Stimulated activated CD8-positive, alpha-beta memory T cell treated with anti-CD3 and anti-CD28 coated beads, Interleukin-2, amount 100 ng/mL, for 1 hour (primary cell): ENCODE measurements around the gene KRTAP12-3.
"Not testable (repeated sequence)": the region's sequence is repeated elsewhere in the genome, so short reads cannot be mapped to it uniquely, and the experiment has no call there.

ENCODE experiments used
- DNase-seq, 2 donors: peaks; one replicate each; pipeline ENCODE4 v3.0.0-alpha.2; 2020; ENCODE audit warnings: low read depth in 2 of 2

KRTAP12-3 gene

DNA sequence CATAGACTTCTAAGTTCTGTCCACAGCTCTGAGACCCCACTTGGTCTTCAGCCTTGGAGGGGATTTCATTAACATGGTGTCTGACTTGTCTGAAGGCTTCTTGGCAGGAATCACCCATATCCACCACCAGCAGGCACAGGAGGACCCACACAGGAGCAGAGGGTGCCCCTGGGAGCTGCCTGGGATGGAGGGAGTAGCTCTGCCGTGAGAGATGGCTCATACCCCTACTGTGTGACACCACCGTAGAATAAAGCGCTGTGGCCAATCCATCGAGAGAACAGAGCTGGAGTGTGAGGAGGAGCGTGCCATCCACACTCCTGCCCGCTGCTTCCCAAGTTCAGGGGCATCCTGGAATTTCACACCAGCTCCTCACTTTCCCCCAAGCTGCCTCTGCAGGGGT lies 27.3 kb downstream of the KRTAP12-3 start:
- not testable (repeated sequence) for DNase-seq

DNA sequence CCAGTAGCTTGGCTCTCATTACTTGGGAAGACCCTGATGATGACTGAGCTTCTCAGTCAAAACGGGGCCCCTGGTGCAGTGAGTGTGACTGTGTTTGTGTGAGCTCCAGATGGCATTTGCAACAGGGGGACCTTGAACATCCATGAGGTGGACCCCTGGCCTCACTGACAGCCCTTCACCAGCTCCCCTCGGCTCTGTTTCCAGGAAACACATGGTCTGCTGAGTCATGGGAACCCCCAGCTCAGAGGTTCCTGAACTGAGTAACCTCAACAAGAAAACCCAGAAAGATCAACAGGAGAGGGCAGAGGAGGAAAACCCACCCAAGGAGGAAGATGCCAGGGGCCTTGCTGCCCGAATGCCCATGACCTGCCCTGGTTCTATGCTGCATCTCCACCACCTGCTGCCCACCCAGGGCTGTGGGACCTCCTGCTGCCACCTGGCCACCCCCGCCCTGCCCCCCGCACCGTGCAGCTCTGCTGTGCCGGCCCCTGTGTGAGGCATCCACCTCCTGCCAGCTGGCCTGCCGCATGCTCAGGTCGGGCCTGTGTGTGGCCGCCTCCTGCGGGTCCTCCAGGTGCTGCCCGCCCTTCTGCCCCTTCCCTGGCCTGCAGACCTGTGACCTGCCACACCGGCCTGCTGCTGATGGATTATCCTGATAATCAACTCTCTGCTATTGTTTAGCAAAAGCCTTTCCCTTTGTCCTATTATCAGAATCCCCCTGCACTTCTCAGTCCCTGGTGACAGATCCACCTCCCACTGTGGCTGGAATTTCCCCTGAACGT lies 28.5 kb downstream of the KRTAP12-3 start:
- DNase-seq = no peak

DNA sequence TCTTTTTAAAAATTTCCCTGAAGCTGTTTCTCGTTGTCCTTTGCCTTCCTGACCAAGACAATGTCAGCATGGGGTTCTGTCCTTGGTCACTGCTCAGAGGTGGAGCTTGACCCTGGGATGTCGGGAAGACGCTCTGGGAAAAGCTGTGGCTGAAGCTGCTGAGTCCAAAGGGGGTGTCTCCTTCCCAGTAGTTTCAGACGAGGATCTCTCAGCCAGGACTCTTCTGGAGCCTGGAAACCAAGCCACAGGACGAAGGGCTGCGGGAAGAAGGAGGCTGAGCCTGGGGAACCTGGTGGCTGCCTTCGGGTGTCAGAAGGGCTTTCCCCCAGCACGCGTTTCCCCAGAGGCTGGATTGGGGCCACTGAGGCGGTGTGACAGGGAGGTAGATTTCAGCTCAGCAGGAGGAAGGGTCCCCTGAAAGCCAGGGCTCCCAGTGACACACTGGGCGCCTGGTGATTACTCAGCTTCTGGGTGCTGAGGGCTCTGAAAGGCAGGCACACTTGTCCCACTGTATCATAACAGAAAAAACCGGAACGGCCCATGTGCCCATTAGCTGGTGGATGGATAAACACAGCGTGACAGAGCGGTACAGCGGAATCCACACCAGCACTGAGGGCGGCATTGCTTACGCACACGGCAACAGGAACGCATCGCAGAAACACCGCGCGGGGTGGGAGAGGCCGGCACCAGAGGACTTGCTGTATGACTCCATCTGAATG lies 29.3 kb downstream of the KRTAP12-3 start:
- DNase-seq = no peak

DNA sequence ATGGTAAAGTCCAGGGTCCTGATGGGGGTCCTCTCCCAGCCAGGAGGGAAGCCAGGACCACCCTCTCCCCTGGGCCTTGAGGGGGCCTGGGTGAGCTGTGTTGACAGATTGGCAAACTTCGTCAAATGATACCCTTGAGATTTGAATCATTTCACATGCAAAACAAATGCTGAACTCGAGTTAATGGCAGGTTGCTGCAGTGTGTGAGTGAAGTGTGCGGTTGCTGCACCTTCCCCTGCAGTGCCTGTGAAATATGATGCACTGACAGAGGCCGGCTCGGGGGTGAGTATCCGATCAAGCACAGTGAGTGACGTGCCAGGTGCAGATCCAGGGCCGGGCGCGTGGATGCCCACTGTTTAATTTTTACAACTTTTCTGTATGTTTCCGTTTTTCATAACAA lies 29.9 kb downstream of the KRTAP12-3 start:
- no peak for DNase-seq

DNA sequence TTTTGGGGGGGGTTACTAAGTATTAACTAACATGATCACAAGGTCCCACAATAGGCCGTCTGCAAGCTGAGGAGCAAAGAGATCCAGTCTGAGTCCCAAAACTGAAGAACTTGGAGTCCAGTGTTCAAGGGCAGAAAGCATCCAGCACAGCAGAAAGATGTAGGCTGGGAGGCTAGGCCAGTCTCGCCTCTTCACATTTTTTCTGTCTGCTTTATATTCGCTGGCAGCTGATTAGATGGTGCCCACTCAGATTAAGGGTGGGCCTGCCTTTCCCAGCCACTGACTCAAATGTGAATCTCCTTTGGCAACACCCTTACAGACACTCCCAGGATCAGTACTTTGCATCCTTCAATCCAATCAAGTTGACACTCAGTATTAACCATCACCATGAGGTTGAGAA lies 32.0 kb downstream of the KRTAP12-3 start:
- DNase-seq = not testable (repeated sequence)

DNA sequence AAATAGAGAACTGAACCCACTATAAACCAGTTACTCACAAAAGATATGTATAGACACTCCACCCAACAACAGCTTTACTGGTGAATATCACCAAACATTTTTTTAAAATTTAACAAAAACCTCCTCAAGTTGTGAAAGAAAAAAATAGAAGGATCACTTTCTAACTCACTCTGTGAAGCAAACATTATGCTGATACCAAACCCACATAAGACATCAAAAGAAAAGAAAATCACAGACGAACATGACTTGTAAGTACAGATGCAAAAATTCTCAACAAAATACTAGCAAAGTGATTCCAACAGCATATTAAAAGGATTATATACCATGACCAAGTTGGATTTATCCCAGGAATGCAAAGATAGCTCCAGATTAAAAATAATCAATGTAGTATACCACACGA lies 34.0 kb downstream of the KRTAP12-3 start:
- DNase-seq = no peak

DNA sequence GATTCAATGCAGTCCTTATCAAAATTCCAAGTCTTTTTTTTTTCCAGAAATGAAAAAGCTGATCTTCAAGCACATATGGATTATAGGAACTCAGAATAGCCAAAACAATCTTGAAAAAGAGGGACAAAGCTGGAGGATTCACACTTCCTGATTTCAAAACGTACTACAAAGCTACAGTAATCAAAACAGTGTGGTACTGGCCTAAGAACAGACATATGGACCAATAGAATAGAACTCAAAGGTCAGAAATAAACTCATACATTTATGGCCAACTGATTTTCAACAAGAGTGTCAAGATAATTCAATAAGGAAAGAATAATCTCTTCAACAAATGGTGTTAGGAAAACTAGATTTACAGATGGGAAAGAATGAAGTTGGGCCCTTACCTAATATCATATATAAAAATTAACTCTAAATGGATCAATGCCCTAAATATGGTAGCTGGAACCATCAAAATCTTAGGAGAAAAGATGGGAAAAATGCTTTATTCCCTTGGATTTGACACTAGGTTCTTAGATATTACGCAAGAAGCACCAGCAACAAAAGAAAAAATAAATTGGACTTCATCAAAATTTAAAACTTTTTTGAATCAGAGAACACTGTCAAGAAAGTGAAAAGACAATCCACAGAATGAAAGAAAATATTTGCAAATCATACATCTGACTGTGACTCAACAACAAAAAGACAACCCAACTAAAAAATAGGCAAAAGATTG lies 35.2 kb downstream of the KRTAP12-3 start:
- no peak for DNase-seq

DNA sequence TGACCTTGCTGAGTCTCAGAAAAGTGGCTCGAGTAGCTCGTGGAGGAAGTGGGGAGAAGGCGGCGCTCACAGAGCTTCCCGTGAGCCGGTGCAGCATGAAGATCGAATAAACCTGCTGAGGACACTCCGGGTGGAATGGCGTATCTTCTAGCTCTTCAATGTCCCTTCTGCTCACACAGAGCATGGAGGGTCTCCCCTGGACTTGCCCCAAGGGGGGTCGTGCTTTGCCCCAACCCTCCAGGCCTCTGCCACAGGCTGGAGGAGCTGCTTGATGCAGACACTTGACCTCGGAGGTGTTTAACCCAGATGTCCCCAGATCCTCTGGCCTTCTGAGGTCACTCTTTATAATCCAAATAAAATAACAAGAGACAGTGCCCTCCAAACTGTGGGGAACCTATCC lies 37.0 kb downstream of the KRTAP12-3 start:
- DNase-seq = no peak

DNA sequence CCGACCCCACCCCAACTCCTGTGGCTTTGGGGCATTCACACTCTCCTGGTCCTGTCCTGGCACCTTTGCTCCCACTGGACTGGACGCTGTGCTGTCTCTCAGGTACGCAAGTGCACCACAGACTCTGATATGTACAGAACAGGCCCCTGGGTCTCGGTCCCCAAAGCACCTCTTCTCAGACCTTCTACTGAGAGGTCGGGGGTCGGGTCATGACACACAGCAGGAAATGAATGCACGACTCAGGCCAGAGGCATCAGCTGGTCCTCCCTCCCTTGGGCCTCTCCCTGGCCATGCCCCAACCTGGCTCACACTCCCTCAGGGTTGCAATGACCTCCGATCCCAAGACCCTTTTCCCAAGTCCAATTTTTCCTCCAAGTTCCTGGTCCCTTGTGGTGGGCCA lies 37.5 kb downstream of the KRTAP12-3 start:
- no peak for DNase-seq

DNA sequence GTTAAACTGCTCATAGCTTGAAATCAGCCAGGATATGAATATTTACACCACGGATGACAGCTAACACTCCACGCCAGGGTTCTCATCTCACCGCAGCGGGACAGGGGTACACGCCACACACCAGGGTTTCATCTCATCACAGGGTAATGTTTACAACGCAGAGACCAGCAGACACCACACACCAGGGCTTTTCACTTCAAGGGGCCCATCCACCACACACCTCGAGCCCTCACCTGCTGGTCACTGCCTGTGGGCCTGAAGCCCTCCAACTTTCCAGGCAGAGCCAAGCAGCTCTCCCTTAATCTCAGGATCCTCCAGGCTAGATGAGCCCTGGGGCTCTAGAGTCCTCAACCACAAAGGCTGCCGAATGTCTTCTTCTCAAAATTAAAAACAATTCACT lies 37.9 kb downstream of the KRTAP12-3 start:
- no peak for DNase-seq

DNA sequence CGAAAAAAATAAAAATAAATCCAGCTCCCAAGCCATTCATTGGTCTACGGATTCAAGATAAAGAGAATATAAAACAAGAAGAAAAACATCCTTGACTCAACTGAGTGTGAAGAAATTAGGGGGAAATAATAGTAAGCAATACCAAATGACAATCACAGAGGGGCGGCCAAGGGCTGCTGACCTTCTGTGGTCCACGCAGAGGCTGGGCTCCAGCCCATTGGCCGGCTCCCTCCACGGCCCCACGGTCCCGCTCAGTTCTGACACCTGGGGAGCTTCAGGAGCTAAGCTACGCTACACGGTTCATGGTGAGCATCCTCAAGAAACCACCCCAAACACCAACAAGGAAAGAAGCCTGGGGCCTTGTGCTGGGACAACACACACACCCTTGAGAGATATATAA lies 38.8 kb downstream of the KRTAP12-3 start:
- DNase-seq = no peak

DNA sequence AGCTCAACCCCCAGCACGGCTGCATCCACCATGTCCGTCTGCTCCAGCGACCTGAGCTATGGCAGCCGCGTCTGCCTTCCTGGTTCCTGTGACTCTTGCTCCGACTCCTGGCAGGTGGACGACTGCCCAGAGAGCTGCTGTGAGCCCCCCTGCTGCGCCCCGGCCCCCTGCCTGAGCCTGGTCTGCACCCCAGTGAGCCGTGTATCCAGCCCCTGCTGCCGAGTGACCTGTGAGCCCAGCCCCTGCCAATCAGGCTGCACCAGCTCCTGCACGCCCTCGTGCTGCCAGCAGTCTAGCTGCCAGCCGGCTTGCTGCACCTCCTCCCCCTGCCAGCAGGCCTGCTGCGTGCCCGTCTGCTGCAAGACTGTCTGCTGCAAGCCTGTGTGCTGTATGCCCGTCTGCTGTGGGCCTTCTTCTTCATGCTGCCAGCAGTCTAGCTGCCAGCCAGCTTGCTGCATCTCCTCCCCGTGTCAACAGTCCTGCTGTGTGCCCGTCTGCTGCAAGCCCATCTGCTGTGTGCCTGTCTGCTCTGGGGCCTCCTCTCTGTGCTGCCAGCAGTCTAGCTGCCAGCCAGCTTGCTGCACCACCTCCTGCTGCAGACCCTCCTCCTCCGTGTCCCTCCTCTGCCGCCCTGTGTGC lies 39.6 kb downstream of the KRTAP12-3 start, which contains the start of gene KRTAP10-12:
KRTAP10-12 (plus strand) TSS at position 1 of the 639 bp plus-strand sequence; CDS start at position 31, 30 bp downstream.
- not testable (repeated sequence) for DNase-seq

DNA sequence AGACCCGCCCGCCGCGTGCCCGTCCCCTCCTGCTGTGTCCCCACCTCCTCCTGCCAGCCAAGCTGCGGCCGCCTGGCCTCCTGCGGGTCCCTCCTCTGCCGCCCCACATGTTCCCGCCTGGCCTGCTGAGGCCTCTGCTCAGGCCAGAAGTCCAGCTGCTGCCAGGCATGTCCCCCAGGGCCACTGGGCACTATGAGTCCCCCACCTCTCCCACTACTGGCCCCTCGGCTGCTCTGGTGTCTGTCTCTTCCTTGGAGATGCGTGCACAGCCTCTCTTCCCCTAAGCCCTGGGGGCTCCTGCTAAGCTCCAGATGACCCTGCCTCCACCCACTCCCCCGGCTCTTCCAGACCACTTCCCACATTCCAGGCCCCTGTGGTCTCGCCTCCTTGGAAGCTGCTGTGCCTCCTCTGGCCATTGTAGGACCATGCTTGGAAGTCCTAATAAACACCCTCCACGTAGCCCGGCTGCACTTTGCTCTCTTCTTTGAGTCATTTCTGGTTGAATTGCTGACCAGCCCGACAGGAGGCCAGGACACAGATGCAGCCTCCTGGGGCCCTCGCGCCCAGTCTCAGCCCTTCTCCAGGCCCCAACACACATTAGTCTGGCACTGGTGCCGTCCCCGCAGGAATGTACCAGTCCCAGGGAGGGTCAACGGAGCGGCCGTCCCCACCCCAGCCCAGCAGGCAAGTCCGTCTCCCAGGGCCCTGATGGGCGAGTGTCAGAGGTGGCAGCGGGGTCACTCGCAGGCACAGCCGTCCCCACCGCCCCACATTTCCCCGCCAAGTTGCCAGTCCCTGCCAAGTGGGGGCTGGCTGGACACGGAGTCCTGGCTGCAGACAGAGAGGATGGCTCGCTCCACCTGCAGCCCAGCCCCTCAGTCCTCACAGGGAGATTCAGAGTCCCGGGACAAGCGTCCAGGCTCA lies 40.3 kb downstream of the KRTAP12-3 start:
- DNase-seq = no peak

DNA sequence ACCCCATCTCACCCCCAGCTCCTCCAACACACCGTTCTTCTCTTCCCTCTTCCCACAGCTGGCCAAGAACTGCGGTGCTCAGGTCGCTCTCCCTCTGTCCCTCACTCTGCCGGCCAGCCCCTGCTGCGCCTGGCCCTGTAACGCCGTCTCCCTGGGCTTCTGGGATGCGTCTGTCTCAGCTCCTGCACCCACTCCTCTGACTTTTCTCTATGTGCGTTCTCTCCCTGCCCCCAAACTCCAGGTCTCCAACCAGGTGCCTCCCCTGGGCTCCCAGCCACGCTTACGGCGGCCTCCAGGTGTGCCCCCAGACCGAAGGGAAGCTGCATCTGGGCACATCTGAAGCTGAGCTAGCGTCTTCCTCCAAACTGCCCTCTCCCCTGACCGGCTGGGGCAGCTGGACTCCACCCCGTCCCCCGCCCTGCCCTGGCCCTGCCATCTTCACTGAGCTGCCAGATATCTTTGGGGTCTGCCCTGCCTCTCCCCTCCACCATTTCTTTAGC lies 41.8 kb downstream of the KRTAP12-3 start:
- DNase-seq = no peak

DNA sequence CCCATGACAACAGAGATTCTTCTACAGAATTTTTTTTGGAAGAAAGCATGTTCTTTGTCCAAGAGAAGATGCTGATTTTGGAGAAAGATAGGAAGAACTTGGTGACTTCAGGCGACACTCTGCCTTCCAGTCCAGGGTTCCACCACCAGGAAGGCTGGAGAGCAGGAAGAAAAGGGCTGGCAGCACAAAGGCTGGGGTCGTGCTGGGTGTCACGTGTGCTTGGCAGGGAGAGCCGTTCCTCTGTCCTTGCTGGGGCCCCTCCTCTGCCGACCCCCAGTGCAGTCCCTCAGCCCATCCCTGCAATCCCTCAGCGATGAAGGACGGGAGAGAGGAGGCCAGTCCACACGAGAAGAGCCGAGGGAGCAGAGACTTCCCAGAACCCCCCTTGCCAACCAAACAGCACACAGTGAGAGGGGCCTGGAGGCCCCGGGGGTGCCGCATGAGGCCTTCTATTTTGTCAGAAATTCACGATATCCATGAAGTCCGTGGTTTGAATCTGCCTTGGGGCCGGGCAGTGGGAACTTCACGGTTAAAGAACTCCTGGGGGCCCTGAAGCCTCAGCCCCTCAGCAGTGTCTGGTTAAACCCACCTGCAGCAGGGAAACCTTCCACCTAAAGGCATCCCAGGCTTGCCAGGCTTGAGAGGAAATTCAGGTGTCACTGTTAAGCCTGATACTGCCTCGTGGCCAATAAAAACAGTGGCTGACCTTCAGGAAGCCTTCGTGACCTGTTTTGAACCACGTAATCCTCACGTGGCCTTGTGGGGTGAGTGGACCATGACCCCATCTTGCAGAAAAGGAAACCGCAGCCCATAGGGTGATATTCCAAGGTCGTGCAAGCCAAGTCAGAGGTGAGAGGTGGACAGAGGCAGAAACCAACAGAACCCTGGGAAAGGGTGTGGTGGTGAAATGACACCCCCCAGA lies 42.6 kb downstream of the KRTAP12-3 start:
- DNase-seq = no peak

DNA sequence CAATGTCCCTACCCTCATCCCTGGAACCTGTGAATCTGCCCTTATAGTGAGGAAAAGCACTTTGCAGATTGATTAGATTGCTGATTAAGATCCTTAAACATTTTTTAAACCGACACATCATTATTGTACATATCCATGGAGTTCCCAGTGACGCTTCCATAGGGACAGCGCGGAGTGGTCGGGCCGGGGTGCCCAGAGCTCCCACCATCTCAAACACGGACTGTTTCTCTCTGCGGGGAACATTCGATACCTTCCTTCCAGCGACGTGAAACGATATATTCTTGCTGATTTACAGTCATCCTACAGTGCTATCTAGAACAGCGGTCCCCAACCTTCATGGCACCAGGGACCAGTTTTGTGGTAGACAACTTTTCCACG lies 43.3 kb downstream of the KRTAP12-3 start:
- no peak for DNase-seq

DNA sequence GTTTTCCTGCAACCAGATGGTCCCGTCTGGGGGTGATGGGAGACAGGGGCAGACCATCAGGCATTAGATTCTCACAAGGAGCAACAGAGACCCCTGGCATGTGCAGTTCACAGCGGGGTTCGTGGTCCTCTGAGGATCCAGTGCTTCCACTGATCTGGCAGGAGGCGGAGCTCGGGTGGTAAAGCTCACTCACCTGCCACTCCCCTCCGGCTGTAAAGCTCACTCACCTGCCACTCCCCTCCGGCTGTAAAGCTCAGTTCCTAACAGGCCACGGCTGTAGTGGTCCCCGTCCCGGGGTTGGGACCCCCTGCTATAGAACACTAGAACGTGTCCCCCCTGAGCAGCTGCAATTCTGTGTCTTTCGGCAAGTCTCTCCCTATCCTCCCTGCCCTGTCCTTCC lies 43.8 kb downstream of the KRTAP12-3 start:
- DNase-seq = no peak

DNA sequence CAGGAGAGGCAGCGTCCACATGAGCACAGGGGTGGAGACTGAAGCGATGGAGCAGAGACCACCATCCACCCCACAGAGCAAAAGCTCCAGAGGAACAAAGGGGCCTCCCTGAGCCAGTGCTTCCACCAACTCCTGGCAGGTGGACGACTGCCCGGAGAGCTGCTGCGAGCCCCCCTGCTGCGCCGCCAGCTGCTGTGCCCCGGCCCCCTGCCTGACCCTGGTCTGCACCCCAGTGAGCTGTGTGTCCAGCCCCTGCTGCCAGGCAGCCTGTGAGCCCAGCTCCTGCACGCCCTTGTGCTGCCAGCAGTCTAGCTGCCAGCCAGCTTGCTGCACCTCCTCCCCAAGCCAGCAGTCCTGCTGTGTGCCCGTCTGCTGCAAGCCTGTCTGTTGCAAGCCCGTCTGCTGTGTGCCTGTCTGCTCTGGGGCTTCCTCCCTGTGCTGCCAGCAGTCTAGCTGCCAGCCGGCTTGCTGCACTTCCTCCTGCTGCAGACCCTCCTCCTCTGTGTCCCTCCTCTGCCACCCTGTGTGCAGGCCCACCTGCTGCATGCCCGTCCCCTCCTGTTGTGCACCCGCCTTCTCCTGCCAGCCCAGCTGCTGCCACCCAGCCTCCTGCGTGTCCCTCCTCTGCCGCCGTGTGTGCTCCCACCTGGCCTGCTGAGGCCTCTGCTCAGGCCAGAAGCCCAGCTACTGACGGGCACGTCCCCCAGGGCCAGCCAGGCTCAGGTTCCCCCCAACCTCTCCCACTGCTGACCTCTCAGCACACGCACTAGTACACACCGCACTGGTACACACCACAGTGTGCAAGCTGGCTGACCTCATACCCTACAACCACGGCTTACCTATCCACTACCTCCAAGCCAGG lies 44.6 kb downstream of the KRTAP12-3 start:
- DNase-seq = no peak
